DND-41 (cell line): Measurements from ENCODE around the gene SMPD3.

Source experiments
- ATAC-seq: fragments of 200-7000 bp; cut with Tn5 transposase; 3 replicates; pipeline ENCODE4 v1.9.1; 2021; ENCODE audit warnings: low read depth; ENCODE audit not compliant: insufficient read depth
- DNase-seq: peaks from one replicate; pipeline ENCODE4 v3.0.0-alpha.2; 2020
- H2AFZ ChIP-seq: 2 replicates; pipeline ENCODE4 v1.6.0; 2012; ENCODE audit warnings: low read depth, low read length
- H3K27ac ChIP-seq: 2 replicates; pipeline ENCODE4 v1.5.1; 2012; ENCODE audit warnings: low read length, inconsistent platforms
- H3K27me3 ChIP-seq: fragments of 200-600 bp; sonication (generic); 2 replicates; pipeline ENCODE4 v1.6.0; 2012; ENCODE audit warnings: low read length, mild to moderate bottlenecking, inconsistent platforms; ENCODE audit not compliant: insufficient read depth, poor library complexity
- H3K36me3 ChIP-seq: 2 replicates; pipeline ENCODE4 v1.5.1; 2012; ENCODE audit warnings: low read length, inconsistent platforms; ENCODE audit not compliant: insufficient read depth
- H3K4me1 ChIP-seq: 2 replicates; pipeline ENCODE4 v1.5.1; 2012; ENCODE audit warnings: mild to moderate bottlenecking, low read length; ENCODE audit not compliant: insufficient read depth
- H3K4me2 ChIP-seq: 2 replicates; pipeline ENCODE4 v1.6.0; 2012; ENCODE audit warnings: mild to moderate bottlenecking, moderate library complexity, low read length, inconsistent platforms; ENCODE audit not compliant: insufficient read depth
- H3K4me3 ChIP-seq, 2 experiments: fragments of 200-600 bp in 1 of 2; shearing (Covaris generic) in 1 of 2; 2 replicates each; pipeline ENCODE4 v1.5.1; 2012 to 2016; ENCODE audit warnings: inconsistent platforms in 2 of 2, low read length in 2 of 2, mild to moderate bottlenecking in 2 of 2, low read depth in 1 of 2, moderate library complexity in 1 of 2
- H3K79me2 ChIP-seq: 2 replicates; pipeline ENCODE4 v1.6.0; 2012; ENCODE audit warnings: low read length, inconsistent platforms; ENCODE audit not compliant: insufficient read depth
- H3K9ac ChIP-seq: 2 replicates; pipeline ENCODE4 v1.6.0; 2012; ENCODE audit warnings: low read depth, mild to moderate bottlenecking, inconsistent platforms, low read length, moderate library complexity
- H3K9me3 ChIP-seq: 2 replicates; pipeline ENCODE4 v1.5.1; 2012; ENCODE audit warnings: low read length, moderate library complexity, mild to moderate bottlenecking, inconsistent platforms; ENCODE audit not compliant: insufficient read depth, severe bottlenecking
- H4K20me1 ChIP-seq: 2 replicates; pipeline ENCODE4 v1.6.0; 2012; ENCODE audit warnings: low read length; ENCODE audit not compliant: insufficient read depth
- EZH2 ChIP-seq: IDR thresholded peaks from 3 replicates; pipeline ENCODE4 v1.6.1; 2012; ENCODE audit warnings: borderline replicate concordance, low read depth, mild to moderate bottlenecking, moderate library complexity, low read length, inconsistent platforms; ENCODE audit not compliant: severe bottlenecking
- TF ChIP-seq, protein P1 (sequence below): IDR thresholded peaks from 2 replicates; pipeline ENCODE4 v1.5.1; 2012; ENCODE audit warnings: borderline replicate concordance, low read length, moderate library complexity, mild to moderate bottlenecking; ENCODE audit not compliant: poor library complexity, severe bottlenecking; ENCODE audit errors: extremely low read depth

The SMPD3 gene

DNA sequence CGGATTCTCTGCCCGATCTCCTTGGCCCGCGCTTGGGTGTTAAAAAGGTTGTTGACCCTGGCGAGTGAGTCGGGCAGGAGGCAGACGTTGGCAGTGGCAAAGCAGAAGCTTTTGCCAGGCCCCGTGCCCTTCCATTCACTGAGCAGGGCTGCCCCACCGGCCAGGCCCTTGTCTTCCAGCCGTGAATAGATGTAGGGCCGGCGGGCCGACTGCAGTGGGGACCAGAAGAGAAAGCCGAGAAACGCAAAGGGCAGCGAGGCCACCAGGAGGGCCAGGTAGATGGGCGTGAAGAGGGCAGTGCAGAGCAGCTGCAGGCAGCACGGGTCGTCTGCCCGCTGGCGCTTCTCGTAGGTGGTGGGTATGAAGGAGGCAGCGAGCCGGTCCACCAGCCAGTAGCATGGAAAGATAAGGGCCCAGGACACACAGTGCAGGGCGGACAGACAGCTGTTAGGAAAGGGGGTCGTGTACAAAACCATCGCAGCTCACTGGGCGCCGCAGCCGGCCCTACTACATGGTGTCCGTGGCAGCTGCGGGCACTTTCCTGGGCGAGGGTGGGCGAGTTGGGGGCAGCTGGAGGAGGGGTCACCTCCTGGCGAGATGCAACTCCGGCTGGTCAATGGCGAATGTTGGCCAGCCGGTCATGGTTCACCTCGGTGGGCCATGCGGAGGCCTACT is 76.5 kb downstream of the SMPD3 start:
- Histone ChIP-seq H3K27me3 (no peaks in the 10 kb centered on the region), H3K79me2 (peaks cover 81% of the 10 kb centered on the region), H3K27ac (peak overlapping the region; percentile 98), H3K4me3 (peak overlapping the region in 1 of 2 experiments; percentile 83; a peak in 2 of 4 replicates), H4K20me1 (peaks cover 29% of the 10 kb centered on the region), H2AFZ (no peak overlapping the region), H3K9me3 (no peaks in the 10 kb centered on the region), H3K4me2 (peak overlapping the region; percentile 98), H3K4me1 (peaks cover 84% of the 10 kb centered on the region), H3K9ac (peak overlapping the region; percentile 88), H3K36me3 (peaks cover 38% of the 10 kb centered on the region)
- no peak for ATAC-seq
- no peak for TF ChIP-seq EZH2
- DNase-seq, result no peak

DNA sequence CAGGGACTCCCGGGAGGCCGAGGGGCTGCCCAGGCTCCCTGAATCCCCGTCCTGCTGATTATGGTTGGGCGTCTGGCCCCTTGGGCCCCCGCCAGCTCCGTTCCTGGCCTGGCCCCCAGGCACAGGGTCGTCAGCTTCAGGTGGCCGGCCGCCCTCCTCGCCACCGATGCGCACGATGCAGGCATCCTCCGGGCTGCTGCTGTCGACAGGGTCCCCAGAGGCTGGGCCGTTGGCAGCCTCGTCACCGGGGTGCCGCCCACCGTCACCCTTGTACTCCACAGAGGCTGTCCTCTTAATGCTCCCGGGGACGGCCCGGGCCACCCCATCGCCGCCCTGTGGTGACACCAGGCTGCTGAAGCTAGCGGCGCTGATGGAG is 77.0 kb downstream of the SMPD3 start:
- H2AFZ ChIP-seq, result peak overlapping the region; percentile 21; the same call in 1 of the 2 replicates
- peak overlapping the region; percentile 98 for H3K4me2 ChIP-seq
- H3K27me3 ChIP-seq, result no peaks in the 10 kb centered on the region
- H3K4me3 ChIP-seq, result peak overlapping the region in 1 of 2 experiments; percentile 83; a peak in 2 of 4 replicates
- H3K9me3 ChIP-seq, result no peaks in the 10 kb centered on the region
- peaks cover 81% of the 10 kb centered on the region for H3K79me2 ChIP-seq
- TF ChIP-seq, protein P1, sequence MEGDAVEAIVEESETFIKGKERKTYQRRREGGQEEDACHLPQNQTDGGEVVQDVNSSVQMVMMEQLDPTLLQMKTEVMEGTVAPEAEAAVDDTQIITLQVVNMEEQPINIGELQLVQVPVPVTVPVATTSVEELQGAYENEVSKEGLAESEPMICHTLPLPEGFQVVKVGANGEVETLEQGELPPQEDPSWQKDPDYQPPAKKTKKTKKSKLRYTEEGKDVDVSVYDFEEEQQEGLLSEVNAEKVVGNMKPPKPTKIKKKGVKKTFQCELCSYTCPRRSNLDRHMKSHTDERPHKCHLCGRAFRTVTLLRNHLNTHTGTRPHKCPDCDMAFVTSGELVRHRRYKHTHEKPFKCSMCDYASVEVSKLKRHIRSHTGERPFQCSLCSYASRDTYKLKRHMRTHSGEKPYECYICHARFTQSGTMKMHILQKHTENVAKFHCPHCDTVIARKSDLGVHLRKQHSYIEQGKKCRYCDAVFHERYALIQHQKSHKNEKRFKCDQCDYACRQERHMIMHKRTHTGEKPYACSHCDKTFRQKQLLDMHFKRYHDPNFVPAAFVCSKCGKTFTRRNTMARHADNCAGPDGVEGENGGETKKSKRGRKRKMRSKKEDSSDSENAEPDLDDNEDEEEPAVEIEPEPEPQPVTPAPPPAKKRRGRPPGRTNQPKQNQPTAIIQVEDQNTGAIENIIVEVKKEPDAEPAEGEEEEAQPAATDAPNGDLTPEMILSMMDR, result peak; percentile 10
- no peak for TF ChIP-seq EZH2
- H3K27ac ChIP-seq, result peak overlapping the region; percentile 98
- DNase-seq (peak; percentile 68), ATAC-seq (peak; percentile 10; the same call in 2 of the 3 replicates)
- H3K36me3 ChIP-seq, result peaks cover 44% of the 10 kb centered on the region
- peak overlapping the region; percentile 88 for H3K9ac ChIP-seq
- peaks cover 34% of the 10 kb centered on the region for H4K20me1 ChIP-seq
- H3K4me1 ChIP-seq, result peaks cover 84% of the 10 kb centered on the region

DNA sequence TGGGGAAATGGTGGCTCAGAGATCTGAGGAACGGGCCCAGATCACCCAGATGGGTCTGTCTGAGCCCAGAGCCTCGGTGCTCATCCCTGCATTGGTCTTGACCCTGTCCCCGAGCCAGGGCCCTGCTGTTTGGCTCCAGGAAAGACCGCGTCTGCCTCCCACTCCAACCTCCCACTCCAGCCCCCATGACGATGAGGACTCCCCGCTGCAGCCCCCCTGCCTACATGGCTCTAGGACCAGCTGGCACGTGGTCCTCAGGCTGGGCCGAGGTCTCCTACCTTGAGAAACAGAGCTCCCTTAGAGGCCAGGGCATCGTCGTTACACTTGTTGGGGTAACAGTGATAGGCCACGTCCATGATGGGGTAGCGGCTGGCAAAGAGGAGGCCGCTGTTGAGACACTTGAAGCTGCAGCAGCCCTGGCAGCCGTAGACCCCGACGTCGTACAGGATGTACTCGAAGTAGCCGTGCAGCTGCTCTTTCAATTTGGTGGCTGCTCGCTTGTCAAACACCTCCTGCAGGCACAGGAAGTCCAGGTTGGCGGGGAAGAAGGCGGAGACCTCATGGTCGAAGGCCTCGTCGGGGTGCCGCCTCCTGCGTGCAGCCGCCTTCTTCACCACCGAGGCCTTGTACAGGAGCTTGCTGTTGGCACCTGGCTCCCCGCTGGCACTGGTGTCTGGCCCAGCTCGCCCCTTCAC is 77.6 kb downstream of the SMPD3 start:
- TF ChIP-seq EZH2, result no peak
- TF ChIP-seq, protein P1, result no peak
- no peaks in the 10 kb centered on the region for H3K27me3 ChIP-seq
- no peaks in the 10 kb centered on the region for H3K9me3 ChIP-seq
- peak overlapping the region; percentile 98 for H3K27ac ChIP-seq
- H3K79me2 ChIP-seq, result peaks cover 81% of the 10 kb centered on the region
- H3K4me3 ChIP-seq, result peak overlapping the region; percentile 64 to 83
- H3K36me3 ChIP-seq, result peaks cover 50% of the 10 kb centered on the region
- H3K4me2 ChIP-seq, result peak overlapping the region; percentile 98
- H3K9ac ChIP-seq, result peak overlapping the region; percentile 88
- H2AFZ ChIP-seq, result peak overlapping the region; percentile 21; the same call in 1 of the 2 replicates
- H3K4me1 ChIP-seq, result peaks cover 84% of the 10 kb centered on the region
- DNase-seq (peak; percentile 93), ATAC-seq (peak; percentile 54)
- peaks cover 40% of the 10 kb centered on the region for H4K20me1 ChIP-seq
